ENCODE data around the gene RRBP1.

- TF ChIP-seq CTCF (IDR thresholded peaks at IDR 0.05), result no peak
- TF ChIP-seq POLR2A (IDR thresholded peaks at IDR 0.05), result no peak
Measured at GRCh38 chr20:17650301-17651128, 31.5 kb downstream of the RRBP1 start.
